OCI-LY7 (cell line): ENCODE measurements around the gene MYO9A.

Experiments used
- CTCF ChIP-seq: fragments of 200-600 bp; sonication (generic); conservative IDR thresholded peaks from 2 replicates; pipeline ENCODE4 v1.5.1; 2014; ENCODE audit warnings: mild to moderate bottlenecking, antibody characterized with exemption, low read length, moderate library complexity, mixed read lengths
- EZH2phosphoT487 ChIP-seq: fragments of 200-600 bp; sonication (generic); IDR thresholded peaks from 2 replicates; pipeline ENCODE4 v1.6.1; 2018; ENCODE audit warnings: low read depth, borderline replicate concordance, mild to moderate bottlenecking, mixed run types, antibody characterized with exemption, low read length, moderate library complexity, mixed read lengths

DNA sequence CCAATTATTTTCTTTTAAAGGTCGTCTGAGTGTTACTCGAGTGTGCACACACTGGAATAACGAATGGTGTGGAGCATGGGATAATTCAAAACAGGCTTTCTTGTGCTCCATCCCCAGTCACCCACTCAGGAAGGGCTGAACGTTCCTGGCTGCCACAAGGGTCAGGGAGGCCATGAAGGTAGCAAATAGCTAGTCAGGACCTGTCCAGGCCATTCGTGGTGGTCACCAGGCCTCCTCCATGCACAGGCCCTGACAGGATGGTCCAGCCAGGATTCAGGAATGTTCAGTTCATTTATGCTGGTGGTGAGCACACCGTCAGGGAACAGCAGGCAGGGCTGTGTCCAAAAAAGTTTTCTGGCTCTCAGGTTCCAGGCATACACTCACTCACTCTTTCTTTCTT lies 319.3 kb downstream of the MYO9A start:
- no peak for TF ChIP-seq CTCF
- no peak for TF ChIP-seq EZH2phosphoT487
